Fibroblast of mammary gland (primary cell): Measurements from ENCODE around the gene DCD.

Source experiments
- DNase-seq: peaks from one replicate; pipeline ENCODE4 v3.0.0-alpha.2; 2010; ENCODE audit warnings: low read depth
- H3K4me3 ChIP-seq: 2 replicates; pipeline ENCODE4 v1.5.1; 2011; ENCODE audit warnings: low read depth, mild to moderate bottlenecking, low read length, moderate library complexity; ENCODE audit not compliant: control insufficient read depth
- TF ChIP-seq, protein P1 (sequence below): conservative IDR thresholded peaks from 2 replicates; pipeline ENCODE4 v1.5.1; 2011; ENCODE audit warnings: low read depth, low read length, inconsistent platforms; ENCODE audit not compliant: control insufficient read depth, insufficient read depth

Gene DCD

DNA sequence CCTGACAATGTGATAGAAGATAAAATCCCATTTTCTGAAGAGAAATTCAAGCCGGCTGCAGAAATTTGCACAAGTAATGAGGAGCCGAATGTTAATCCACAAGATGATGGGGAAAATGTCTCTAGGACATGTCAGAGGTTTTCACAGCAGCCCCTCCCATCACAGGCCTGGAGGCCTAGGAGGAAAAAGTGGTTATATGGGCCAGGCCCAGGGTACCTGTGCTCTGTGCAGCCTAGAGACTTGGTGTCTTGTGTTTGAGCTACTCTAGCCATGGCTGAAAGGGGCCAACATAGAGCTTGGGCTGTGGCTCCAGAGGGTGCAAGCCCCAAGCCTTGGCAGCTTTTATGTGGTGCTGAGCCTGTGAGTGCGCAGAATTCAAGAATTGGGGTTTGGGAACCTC is 20.9 kb downstream of the DCD start:
- TF ChIP-seq, protein P1, sequence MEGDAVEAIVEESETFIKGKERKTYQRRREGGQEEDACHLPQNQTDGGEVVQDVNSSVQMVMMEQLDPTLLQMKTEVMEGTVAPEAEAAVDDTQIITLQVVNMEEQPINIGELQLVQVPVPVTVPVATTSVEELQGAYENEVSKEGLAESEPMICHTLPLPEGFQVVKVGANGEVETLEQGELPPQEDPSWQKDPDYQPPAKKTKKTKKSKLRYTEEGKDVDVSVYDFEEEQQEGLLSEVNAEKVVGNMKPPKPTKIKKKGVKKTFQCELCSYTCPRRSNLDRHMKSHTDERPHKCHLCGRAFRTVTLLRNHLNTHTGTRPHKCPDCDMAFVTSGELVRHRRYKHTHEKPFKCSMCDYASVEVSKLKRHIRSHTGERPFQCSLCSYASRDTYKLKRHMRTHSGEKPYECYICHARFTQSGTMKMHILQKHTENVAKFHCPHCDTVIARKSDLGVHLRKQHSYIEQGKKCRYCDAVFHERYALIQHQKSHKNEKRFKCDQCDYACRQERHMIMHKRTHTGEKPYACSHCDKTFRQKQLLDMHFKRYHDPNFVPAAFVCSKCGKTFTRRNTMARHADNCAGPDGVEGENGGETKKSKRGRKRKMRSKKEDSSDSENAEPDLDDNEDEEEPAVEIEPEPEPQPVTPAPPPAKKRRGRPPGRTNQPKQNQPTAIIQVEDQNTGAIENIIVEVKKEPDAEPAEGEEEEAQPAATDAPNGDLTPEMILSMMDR, result no peak
- no peak for DNase-seq
- H3K4me3 ChIP-seq, result no peak overlapping the region

DNA sequence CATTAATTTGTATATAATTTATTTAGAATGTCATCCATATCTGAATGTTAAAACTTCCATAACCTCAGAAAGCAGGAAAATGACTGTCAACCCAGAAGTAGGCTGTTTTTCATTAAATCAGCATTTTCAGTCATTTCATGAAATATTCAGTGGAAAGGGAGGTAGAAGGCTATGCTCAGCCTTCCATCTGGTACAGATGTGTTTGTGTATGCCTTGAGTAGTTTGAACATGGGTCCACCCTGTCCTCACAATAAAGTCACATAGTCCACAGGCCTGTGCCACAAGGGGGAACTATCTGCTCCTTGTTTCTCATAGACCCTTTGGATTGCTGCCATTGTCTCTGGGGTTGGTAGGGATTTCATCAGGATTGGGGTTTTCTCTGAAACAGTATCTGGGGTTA is 22.6 kb downstream of the DCD start:
- no peak overlapping the region for H3K4me3 ChIP-seq
- DNase-seq, result no peak
- TF ChIP-seq, protein P1, result no peak

DNA sequence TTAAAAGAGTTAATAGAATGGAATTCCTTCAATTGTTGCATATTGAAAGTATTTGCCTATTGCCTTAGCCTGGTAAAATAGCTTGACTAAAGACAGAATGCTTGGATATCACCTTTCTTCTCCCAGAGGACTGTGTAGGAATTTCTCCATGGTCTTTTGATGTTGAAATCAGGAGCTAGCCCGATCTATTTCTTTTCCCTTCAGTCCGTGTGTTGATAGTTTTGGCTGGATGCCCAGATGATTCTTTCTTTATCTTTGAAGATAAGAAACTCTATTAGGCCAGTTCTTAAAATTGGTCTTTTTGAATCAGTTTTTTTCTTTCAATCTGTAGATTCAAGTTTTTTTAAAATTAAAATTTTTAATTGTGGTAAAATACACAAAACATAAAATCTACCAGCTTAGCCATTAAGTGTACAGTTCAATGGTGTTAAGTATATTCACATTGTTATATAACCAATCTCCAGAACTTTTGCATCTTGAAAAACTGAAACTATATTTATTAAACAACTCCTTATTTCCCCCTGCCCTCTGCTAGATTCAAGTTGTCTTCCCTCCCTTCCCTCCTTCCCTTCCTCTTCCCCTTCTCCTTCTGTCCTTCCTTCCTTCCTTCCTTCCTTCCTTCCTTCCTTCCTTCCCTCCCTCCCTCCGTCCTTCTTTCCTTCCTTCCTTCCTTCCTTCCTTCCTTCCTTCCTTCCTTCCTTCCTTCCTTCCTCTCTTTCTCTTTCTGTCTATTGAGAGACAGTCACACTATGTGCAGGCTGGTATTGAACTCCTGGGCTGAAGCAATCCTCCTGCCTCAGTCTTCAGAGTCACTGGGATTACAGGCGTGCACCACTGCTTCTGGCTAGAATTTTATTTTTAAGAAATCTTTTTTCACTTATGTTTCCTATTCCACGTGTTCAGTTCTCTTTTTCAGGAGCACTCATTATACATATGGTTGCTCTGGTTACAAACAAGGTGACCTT is 23.6 kb downstream of the DCD start:
- TF ChIP-seq, protein P1, result no peak
- DNase-seq, result no peak
- H3K4me3 ChIP-seq, result no peak overlapping the region

DNA sequence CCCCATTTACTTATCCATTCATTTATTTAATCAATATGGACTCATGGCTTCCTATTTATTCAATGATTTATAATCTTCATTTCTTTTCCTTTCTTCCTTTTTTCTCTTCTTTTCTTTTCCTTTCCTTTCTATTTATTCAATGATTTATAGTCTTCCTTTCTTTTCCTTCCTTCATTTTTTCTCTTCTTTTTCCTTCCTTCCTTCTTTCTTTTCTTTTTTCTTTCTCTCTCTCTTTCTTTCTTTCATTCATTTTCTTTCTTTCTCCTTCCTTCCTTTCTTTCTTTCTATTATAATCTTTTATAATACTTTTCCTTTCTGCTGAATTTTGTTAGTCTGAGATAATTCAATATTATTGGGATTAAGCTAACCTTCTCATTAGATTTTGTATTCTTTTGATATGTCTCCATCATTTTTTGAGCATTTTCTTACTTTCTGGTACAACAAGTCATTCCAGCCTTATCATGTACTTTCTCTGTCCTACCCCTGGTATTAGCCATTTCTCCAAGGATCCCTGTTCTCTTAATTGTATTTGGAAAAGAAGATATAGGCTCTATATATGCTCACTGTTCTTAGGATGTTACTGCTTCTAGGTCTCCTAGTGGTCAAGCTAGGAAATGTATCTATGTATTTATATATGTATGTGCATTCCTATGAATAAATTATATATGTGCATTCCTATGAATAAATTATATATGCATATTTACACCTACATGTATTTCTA is 25.5 kb downstream of the DCD start:
- DNase-seq, result peak; percentile 14
- no peak overlapping the region for H3K4me3 ChIP-seq
- TF ChIP-seq, protein P1, result peak; percentile 41

DNA sequence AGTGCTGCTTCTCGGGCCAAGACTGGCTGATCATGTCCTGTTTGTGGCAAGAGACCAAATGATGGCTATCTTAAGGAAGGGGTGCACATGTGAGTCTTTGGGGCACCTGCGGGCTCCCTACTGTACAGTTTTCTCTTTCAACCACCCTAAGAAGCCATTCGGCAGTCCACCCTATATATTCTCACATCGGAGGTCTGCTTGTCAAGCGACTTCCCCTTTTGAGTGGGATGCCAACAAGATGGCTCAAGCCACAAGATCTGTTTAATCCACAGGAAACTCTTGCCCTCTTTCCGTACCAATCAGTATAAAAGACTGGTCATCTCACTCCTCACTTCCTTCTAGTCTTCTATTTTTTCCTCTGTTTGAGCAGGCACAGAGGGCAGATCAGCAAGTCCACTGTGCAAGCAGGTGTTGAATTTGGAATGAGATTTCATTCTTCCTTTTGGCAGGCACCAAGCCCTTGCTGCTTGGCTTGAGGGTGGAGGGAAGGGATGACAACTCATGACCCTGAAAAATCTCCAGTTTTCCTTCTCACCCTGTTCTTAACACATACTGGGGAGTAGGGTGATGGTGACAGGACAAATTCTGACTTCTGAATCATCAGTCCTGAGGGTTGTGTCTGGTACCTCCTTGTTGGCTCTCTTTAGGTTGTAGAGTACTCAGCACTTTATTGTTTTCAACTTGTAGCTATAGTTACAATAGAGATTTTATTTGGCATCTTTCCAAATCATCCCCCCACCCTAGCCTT is 31.1 kb downstream of the DCD start:
- no peak for DNase-seq
- no peak overlapping the region for H3K4me3 ChIP-seq
- TF ChIP-seq, protein P1, result no peak

DNA sequence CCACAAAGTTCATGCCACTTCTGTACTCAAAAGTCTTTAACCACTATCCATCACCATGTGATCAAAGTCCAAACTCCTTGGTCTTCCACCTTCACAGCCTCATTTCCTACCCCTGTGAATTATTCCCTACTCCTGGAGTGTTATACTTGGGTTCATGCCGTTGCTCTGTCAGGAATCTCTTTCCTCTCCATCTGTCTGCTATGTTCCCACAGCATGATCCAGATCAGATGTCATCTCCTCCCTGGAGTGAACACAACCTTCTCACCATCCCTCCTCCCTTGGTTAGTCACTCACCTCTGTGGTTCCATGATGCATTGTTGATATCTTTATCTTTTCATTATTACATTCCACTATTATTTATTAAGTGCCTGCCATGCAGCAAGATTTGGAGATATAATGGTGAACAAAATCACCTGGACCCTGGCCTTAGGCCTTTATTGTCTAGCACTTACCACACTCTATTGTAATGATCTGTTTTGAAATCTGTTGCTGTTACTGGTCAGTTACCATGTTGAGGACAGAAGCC is 35.9 kb downstream of the DCD start:
- TF ChIP-seq, protein P1, result no peak
- no peak for DNase-seq
- H3K4me3 ChIP-seq, result no peak overlapping the region
